GM12801 (cell line): ENCODE data around the gene CDK2AP2.

Experiments used
- CTCF ChIP-seq: IDR thresholded peaks from one replicate; pipeline ENCODE4 v1.5.1; 2011; ENCODE audit warnings: control low read depth; ENCODE audit not compliant: insufficient read length; ENCODE audit errors: extremely low read depth

The CDK2AP2 gene

GRCh38 chr11:67514116-67514515 lies 6.2 kb upstream of the CDK2AP2 start:
- TF ChIP-seq CTCF: no peak

GRCh38 chr11:67510023-67510345 lies 2.0 kb upstream of the CDK2AP2 start:
- no peak for TF ChIP-seq CTCF

DNA sequence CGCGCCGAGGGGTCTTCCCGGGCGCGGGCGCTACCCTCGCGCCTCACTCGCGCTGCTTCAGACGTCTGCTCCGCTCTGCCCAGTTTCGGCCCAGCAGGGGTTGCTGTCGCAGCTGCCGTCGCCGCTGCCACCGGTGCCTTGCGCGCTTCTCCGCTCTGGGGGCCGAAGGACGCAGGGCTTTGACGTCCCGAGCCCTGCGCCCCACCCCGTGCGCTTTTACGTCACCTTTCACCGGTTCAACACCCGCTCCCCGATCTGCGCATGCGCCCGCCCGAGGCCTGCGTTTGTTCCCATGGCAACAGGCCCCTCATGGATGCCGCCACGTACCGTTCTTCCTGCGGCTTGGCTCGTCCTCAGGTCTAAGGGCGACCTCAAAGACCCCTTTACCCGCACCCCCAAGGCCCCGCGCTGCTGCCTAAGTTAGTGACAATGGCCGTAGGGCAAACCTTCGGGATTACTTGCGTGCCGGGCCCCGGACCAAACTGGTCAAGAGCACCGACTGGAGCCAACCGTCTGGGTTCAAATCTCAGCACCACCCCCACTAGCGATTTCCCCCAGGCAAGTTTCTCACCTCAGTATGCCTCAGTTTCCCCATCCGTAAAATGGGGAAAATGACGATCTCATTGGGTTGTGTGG lies 642 bp upstream of the CDK2AP2 start:
- no peak for TF ChIP-seq CTCF

GRCh38 chr11:67507242-67507863 lies 609 bp downstream of the CDK2AP2 start:
- no peak for TF ChIP-seq CTCF

DNA sequence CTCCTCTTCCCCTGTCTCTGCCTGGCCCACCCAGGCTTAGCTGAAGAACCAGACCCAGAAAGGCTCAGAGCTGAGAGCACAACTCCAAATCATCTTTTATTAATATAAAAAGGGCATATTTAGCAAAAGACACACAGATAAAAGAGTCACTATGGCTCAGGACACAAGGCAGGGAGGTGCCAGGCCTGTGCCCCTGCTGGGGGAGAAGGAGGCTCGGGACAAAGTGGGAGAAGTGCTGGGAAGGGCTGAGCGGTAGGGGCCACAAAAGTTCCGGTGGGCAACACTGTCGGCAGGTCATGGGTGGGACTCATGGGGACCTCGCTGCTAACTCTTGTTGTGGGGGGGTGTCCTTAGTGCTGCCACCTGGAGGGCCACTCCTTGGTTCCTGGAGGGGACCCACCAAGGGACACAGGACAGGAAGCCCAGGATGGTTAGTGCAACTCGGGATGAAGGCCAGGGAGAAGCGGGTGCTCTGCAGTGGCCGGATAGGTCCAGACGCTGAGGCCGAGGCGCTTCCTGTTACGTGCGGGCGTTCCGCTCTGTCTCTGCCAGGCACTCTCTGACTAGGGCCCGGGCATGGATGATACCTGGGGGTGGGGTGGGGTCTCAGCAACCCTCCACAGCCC lies 1.4 kb downstream of the CDK2AP2 start:
- TF ChIP-seq CTCF: no peak

DNA sequence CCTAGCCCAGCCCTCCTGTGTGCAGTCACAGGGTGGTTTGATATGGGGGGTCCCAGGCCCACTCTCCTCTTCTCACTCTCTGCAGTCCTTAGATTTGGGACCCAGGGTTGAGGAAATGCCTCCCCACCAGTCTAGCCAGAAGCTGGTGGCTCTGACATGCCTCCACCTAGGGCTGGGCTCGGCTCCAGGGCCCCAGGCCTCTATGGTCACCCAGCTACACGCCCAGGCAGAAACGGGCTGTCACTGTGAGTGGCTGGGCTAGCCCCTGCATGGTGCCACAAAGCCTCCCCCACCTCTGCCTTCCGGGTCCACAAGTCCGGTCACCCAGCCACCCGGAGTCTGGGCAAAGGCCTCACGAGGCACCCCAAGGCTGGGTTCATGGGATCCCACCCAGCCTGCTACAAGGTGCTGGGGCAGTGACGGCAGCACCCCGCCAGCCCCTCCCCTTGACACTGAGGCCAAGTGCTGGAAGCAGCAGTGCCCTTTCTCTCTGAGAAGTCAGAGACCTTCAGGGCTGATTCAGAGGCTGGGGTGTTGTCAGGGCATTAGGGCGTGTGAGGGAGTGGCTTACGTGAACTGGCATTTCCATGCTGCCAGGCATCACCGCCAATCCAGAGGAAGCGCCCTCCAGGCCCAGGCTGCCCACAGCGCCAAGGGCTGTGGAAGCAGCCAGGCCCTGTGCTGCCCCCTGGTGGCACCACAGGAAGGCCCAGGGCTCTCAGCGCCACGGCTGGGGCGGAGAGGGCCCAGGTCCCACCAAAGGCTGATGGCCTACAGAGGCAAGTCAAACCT lies 2.2 kb downstream of the CDK2AP2 start:
- TF ChIP-seq CTCF: no peak

DNA sequence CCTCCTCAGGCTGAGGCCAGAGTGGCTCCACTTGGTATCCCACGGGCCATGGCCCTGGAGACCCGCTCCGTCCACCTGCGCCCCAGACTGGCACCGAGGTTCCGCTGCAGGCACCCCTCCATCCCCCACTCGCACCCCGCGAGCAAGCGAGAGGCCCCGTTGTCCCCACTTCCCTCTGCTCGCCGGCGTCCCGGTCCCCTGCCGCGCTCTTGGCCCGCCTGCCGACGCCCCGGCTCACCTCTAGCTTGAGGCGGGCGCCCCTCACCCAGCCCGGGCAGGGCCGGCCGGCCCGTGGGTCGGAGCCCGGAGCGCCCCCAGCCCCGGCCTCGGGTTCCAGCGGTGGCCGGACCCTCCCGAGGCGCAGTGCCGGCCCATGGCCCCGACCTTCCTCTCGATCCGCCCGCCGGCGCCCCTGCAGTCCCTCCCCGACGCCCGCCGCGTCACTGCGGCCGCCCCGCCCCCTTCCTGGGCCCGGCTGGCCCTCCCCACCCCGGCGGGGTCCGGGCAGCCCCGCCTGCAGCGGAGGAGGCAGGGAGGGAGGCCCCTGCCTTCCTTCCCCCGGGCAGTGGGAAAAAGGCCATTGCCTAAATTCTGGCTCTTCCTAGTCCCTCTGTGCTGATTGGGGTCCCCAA lies 2.9 kb downstream of the CDK2AP2 start, which contains the start of gene PITPNM1:
PITPNM1 (minus strand) TSS at position 414 of the 632 bp plus-strand sequence. CDS start 1,183 bp downstream, outside the sequence.
- no peak for TF ChIP-seq CTCF
